HS-5 (cell line): ENCODE data around the gene RIT2.
"Not testable (repeated sequence)": the region's sequence is repeated elsewhere in the genome, so short reads cannot be mapped to it uniquely, and the experiment has no call there.

ENCODE experiments used
- DNase-seq: peaks from one replicate; pipeline ENCODE4 v3.0.0-alpha.2; 2012; ENCODE audit warnings: low read depth

The RIT2 gene

DNA sequence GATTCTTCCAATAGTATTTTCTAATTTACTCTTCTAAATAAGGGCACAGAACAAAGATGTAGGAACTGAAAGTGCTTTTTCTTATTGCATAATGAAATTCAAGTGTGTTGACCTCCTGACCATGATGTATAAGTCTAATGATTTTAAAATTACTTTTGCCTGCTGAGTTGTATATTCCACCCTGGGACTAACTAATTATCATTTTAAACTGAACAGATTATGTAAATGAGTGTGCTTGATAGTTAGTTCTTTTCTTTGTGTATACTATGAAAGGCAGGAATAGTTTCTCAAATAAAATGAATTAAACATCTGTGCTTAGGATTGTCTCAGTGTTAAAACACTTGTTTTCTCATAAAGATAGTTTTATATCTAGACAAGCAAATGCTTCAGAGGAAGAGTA lies 284.5 kb downstream of the RIT2 start:
- DNase-seq: no peak

DNA sequence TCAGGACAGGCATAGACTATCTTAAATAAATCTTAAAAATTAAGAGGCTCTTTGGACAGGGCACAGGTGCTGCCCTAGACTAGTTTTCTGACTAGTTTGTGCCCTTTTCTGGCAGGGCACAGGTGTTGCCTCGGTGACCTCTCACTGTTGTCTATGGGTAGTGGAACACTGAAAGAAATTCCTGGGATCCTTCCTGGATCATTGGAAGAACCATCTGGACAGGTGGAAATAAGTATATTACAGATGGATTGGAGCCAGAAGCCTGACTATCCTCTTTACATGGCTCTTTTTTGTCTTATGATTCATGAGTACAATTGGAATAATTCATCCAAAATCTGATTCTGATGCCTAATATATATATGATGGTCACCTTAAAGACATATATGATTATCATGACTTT lies 286.6 kb downstream of the RIT2 start:
- DNase-seq: no peak

DNA sequence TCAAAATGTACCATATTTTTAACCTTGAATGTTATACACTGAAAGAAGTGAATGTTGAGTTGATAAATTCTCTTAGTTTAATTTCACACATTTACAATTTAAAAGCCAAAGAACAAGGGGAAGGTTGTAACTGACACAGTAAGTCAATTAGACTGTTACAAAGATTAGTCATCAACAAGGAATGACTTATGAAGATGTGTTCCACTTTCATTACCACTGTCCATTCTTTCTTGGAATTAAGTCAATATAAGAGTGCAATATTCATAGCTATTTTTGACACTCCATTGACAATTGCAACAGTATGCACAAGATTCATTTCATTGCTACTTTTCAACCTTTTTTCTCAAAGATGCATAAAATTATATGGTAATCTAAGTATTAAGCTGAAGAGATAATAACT lies 291.3 kb downstream of the RIT2 start:
- no peak for DNase-seq

- no peak for DNase-seq
Measured at GRCh38 chr18:42822711-42823110, 292.8 kb downstream of the RIT2 start.

GRCh38 chr18:42821492-42821891 lies 294.0 kb downstream of the RIT2 start:
- no peak for DNase-seq

DNA sequence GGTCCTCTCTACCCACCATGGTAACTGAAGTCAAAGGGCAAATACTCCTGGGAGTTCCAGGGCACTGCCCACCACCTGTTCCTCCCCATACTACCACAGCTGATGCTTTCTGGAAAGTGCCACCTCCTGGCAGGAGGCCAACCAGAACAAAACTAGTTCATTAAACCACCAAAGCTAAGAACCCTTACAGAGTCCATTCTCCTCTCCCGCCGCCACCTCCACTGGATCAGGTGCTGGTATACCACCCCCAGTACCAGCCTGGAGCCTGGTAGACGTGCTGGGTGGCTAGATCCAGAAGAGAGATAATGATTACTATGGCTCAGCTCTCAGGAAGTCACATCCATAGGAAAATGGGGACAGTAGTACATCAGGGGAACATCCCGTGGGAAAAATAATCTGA lies 300.9 kb downstream of the RIT2 start:
- DNase-seq: no peak

GRCh38 chr18:42814184-42814583 lies 301.3 kb downstream of the RIT2 start:
- no peak for DNase-seq

DNA sequence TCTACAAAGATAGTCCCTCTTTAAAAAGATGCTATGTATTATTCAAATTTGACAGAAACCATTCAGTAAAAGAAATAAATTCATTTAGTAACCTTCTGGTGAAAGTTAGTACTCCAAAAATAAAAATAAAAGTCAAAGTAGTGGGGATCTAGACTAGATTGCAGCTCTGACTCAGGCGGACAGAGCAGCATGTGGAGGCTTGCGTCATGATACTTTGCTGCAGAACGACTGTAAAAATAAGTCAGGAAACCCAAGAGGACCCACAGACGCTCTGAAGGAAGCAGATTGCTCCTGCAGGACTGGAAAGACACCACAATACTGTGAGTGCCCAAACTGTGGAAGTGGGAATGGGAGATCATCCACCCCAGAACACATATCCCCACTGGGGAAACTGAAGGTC lies 301.9 kb downstream of the RIT2 start:
- DNase-seq: no peak

GRCh38 chr18:42807887-42808286 lies 307.6 kb downstream of the RIT2 start:
- DNase-seq: no peak

DNA sequence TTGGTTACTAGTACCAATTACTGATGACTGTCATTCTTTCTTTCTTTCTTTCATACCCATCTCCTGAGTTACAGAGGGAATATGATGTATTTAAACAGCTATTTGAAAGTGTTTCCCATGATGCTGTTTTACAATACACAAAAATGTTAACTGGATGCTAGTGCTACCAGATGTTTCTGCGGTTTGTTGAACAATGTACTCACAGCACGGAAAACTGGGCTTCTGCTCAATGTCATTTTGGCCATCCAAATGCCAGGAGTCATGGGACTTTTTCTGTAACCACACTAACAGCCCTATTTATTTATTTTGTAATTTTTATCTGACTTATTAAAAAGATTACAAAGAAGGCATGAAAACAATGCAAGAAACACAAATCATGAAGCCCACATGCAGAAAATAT lies 313.8 kb downstream of the RIT2 start:
- no peak for DNase-seq

- no peak for DNase-seq
Measured at GRCh38 chr18:42798606-42799170, 316.8 kb downstream of the RIT2 start.

DNA sequence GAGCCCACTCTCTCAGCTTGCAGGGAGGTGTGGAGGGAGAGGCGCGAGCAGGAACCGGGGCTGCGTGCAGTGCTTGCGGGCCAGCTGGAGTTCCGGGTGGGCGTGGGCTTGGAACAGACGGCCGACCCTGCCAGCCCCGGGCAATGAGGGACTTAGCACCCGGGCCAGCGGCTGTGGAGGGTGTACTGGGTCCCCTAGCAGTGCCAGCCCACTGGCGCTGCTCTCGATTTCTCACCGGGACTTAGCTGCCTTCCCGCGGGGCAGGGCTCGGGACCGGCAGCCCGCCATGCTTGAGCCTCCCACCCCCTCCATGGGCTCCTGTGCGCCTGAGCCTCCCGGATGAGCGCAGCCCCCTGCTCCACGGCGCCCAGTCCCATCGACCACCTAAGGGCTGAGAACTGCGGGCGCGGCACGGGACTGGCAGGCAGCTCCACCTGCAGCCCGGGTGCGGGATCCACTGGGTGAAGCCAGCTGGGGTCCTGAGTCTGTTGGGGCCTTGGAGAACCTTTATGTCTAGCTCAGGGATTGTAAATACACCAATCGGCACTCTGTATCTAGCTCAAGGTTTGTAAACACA lies 320.2 kb downstream of the RIT2 start:
- DNase-seq: not testable (repeated sequence)

DNA sequence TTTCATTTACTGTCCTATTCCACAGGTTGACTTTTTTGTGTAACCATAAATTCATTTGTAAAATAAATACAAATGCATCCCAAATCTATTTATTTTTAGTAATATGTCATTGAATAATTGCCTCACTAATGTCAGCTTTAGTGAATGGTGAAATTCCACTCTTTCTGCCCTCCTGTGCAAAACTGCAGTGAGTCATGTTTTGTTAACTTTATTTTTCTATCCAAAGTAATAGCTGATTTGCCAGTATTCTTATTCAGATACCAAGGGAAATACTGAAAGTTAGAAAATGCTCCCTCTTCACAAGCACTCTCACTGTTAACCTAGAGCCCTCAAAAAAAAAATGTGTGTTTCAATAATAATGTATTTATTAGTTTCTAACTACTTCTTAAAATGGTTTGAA lies 322.8 kb downstream of the RIT2 start:
- DNase-seq: no peak

DNA sequence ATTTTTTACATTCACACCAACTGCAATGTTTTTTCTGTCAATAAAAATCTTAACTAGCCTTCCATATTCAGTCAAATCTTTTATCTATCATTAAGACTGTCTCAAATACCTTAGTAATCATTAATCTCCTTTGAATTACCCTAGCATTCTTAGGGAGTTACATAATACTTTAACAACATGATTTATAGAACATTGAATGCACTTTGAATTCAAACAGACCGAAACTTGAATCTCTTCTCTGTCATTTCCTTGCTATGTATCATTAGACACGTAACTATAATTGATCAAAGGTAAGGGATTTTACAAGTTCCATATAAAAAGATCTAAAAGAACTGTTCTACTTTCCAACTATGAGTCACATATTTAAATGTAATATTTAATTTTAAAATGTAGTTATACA lies 330.9 kb downstream of the RIT2 start:
- DNase-seq: no peak

DNA sequence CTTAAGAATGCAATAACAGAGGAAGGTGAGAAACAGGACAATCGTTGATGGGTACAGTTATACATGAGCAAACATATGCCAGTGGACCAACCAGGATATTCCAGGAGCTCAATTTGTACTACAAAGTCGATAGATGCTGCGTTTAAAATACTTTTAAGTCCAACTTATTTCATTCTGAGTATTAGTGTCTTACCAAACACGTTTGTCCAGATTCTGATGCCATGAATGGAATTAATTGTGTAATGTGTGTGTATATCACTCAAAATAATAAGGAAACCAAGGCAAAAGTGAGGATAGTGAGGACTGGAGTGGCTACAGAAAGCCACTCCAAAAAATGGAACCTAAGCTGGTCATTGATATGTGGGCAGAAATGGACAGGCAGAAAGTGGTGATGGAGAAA lies 332.6 kb downstream of the RIT2 start:
- no peak for DNase-seq

DNA sequence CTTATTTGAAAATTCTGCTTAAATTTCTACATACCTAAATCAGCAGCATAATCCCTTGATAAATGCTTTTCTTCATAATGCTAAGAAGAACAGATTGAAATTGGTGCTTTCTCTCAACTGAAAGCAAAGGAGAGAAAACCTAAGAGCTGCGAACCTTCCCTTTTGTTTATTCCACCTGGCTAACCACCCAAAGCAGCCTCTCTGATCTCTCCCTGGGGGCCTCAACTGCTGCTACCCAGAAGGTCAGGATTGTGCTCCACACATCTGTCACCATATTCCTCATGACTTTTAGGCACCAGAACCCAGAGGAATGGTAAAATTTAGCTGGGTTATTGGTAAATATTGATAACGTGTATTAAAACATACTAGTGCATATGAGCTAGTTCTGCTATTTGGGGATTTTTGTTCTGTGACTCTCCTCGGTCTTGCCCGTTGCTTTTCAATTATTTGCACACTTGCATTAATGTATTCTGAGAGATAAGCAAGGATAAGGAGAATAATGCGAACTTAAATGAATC lies 334.1 kb downstream of the RIT2 start:
- no peak for DNase-seq

DNA sequence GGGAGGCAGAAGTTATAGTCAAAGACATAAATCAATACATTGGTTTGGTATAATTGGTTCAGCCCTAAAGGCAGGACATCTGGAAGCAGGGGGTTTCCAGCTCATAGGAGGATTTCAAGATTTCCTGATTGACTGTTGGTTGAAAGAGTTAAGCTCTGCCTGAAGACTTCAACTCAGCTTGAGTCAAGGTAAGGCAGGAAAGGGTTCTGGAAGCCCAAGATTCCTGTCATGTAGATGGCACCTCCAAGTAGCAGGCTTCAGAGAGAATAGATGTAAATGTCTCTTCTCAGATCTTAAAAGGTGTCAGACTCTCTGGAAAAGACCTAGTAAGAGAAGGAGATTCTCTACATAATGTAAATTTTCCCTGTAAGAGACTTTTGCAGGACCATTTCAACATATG lies 335.3 kb downstream of the RIT2 start:
- no peak for DNase-seq

- no peak for DNase-seq
Measured at GRCh38 chr18:42778445-42779042, 336.9 kb downstream of the RIT2 start.

DNA sequence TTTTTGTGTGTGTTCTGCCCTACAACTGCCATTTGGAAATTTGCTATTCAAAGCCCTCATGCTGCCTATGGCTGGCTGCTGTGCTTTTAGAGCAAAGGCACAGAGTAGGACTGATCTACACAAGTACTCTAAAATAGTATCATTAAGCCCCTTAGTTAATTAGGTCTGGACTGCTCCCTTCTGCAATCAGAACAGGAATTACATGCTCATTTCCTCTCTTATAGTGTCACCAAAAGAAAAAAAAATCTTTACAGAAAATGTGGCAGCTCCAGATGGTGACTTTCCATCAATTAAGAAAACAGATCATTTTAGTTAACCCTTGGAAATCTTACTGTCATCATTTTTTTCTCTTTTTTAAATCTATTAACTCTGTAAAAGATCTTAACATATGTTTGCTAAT lies 337.5 kb downstream of the RIT2 start:
- no peak for DNase-seq

- DNase-seq: no peak
Measured at GRCh38 chr18:42773870-42774269, 341.6 kb downstream of the RIT2 start.

DNA sequence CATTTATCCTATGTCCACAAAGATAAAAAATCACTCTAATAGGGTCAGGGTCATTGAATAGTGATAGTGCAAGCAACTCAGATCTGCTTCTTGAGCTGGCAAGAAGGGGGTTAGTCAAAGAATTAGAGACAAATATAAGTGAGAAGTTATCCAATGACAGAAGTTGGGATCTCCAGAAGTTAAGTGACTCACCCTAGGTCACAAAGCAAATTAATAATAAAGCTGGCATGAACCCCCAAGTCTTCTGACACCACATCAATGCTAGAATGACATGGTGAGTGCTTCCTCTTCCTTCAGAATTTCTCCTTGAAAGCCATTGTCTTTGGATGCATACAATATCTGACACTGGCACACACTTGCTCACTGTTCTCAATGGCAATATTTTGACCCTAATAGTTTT lies 343.5 kb downstream of the RIT2 start:
- no peak for DNase-seq

- DNase-seq: no peak
Measured at GRCh38 chr18:42765302-42765701, 350.2 kb downstream of the RIT2 start.

DNA sequence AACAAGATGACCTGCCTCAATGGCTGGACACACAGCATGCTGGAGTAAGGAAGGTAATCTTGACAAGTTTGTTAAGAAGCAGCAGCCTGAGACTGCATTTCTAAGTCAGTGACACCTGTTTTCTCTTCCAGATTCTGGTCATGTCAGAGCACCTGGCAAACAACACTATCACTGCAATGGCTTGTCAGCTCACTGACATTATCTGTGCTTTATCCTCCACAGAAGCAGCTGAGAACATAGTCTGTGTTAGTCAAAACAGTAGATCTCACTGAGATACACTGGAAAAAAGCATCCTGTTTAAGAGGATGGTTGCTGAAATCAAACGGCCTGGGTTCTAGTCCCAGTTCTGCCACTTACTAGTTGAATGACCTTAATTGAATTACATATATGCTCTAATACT lies 355.2 kb downstream of the RIT2 start:
- DNase-seq: no peak

- peak; percentile 1 for DNase-seq
Measured at GRCh38 chr18:42758852-42759251, 356.6 kb downstream of the RIT2 start.
